DOHH2 (cell line): ENCODE data around the gene INSIG2.

ENCODE experiments used
- H3F3A ChIP-seq: fragments of 200-600 bp; sonication (generic), shearing (Covaris generic); 2 replicates; pipeline ENCODE4 v1.6.0; 2016; ENCODE audit warnings: antibody characterized with exemption, mild to moderate bottlenecking; ENCODE audit not compliant: control insufficient read depth, insufficient read depth
- H3K27ac ChIP-seq: fragments of 200-600 bp; sonication (generic); 2 replicates; pipeline ENCODE4 v1.5.1; 2014; ENCODE audit warnings: low read depth, mild to moderate bottlenecking, low read length, moderate library complexity
- H3K27me3 ChIP-seq: fragments of 200-600 bp; sonication (generic); 2 replicates; pipeline ENCODE4 v1.6.1; 2014; ENCODE audit warnings: mild to moderate bottlenecking, low read length, mixed read lengths; ENCODE audit not compliant: control insufficient read depth
- H3K36me3 ChIP-seq: fragments of 200-600 bp; sonication (generic); 2 replicates; pipeline ENCODE4 v1.6.1; 2014; ENCODE audit warnings: mild to moderate bottlenecking, low read length, moderate library complexity, mixed read lengths; ENCODE audit not compliant: control insufficient read depth
- H3K4me1 ChIP-seq: fragments of 200-600 bp; sonication (generic); 2 replicates; pipeline ENCODE4 v1.6.1; 2014; ENCODE audit warnings: mild to moderate bottlenecking, low read length, mixed read lengths; ENCODE audit not compliant: control insufficient read depth
- H3K4me2 ChIP-seq: fragments of 200-600 bp; sonication (generic); 2 replicates; pipeline ENCODE4 v1.6.0; 2014; ENCODE audit warnings: mild to moderate bottlenecking, low read length, moderate library complexity
- H3K4me3 ChIP-seq: fragments of 200-600 bp; sonication (generic); 2 replicates; pipeline ENCODE4 v1.5.1; 2014; ENCODE audit warnings: mild to moderate bottlenecking, low read length, mixed read lengths
- H3K79me2 ChIP-seq: fragments of 200-600 bp; sonication (generic); 2 replicates; pipeline ENCODE4 v1.6.1; 2014; ENCODE audit warnings: mild to moderate bottlenecking, low read length, mixed read lengths; ENCODE audit not compliant: control insufficient read depth
- H3K9me2 ChIP-seq: fragments of 200-600 bp; sonication (generic); replicated peaks from 2 replicates; pipeline ENCODE4 v1.6.1; 2014; ENCODE audit warnings: mild to moderate bottlenecking, low read length, mixed read lengths; ENCODE audit not compliant: control insufficient read depth
- H3K9me3 ChIP-seq: fragments of 200-600 bp; sonication (generic); 2 replicates; pipeline ENCODE4 v1.6.1; 2014; ENCODE audit warnings: antibody characterized with exemption, low read length, mixed read lengths; ENCODE audit not compliant: control insufficient read depth, insufficient read depth
- H4K20me1 ChIP-seq: fragments of 200-600 bp; sonication (generic); 2 replicates; pipeline ENCODE4 v1.6.0; 2014; ENCODE audit warnings: low read depth, mild to moderate bottlenecking, antibody characterized with exemption, low read length, moderate library complexity; ENCODE audit not compliant: control insufficient read depth, insufficient read depth
- EZH2phosphoT487 ChIP-seq: fragments of 200-600 bp; sonication (generic); IDR thresholded peaks from 2 replicates; pipeline ENCODE4 v1.6.1; 2017; ENCODE audit warnings: borderline replicate concordance, mild to moderate bottlenecking, antibody characterized with exemption, low read length, moderate library complexity, mixed read lengths
- TF ChIP-seq, protein P1 (sequence below): fragments of 200-600 bp; sonication (generic); IDR thresholded peaks from one replicate; pipeline ENCODE4 v1.5.1; 2014; ENCODE audit warnings: antibody characterized with exemption, mild to moderate bottlenecking, low read depth, low read length; ENCODE audit not compliant: poor library complexity, severe bottlenecking

INSIG2 gene

GRCh38 chr2:118084491-118085089, 3.7 kb upstream of the INSIG2 start:
- peaks cover 10% of the 10 kb centered on the region for H3K36me3 ChIP-seq
- no peaks in the 10 kb centered on the region for H3K9me3 ChIP-seq
- H3K4me2 ChIP-seq, result no peak overlapping the region
- TF ChIP-seq, protein P1, sequence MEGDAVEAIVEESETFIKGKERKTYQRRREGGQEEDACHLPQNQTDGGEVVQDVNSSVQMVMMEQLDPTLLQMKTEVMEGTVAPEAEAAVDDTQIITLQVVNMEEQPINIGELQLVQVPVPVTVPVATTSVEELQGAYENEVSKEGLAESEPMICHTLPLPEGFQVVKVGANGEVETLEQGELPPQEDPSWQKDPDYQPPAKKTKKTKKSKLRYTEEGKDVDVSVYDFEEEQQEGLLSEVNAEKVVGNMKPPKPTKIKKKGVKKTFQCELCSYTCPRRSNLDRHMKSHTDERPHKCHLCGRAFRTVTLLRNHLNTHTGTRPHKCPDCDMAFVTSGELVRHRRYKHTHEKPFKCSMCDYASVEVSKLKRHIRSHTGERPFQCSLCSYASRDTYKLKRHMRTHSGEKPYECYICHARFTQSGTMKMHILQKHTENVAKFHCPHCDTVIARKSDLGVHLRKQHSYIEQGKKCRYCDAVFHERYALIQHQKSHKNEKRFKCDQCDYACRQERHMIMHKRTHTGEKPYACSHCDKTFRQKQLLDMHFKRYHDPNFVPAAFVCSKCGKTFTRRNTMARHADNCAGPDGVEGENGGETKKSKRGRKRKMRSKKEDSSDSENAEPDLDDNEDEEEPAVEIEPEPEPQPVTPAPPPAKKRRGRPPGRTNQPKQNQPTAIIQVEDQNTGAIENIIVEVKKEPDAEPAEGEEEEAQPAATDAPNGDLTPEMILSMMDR, result no peak
- no peak for TF ChIP-seq EZH2phosphoT487
- no peaks in the 10 kb centered on the region for H3F3A ChIP-seq
- no peak overlapping the region for H3K4me3 ChIP-seq
- H3K27me3 ChIP-seq, result peaks cover 37% of the 10 kb centered on the region
- no peak overlapping the region for H3K27ac ChIP-seq
- peaks cover 13% of the 10 kb centered on the region for H3K79me2 ChIP-seq
- no peaks in the 10 kb centered on the region for H4K20me1 ChIP-seq
- H3K4me1 ChIP-seq, result peaks cover 16% of the 10 kb centered on the region
- no peaks in the 10 kb centered on the region for H3K9me2 ChIP-seq

- H3F3A ChIP-seq, result no peaks in the 10 kb centered on the region
- H3K79me2 ChIP-seq, result peaks cover 21% of the 10 kb centered on the region
- peaks cover 12% of the 10 kb centered on the region for H3K36me3 ChIP-seq
- H3K9me2 ChIP-seq, result no peaks in the 10 kb centered on the region
- H3K4me3 ChIP-seq, result no peak overlapping the region
- H3K4me1 ChIP-seq, result peaks cover 24% of the 10 kb centered on the region
- TF ChIP-seq, protein P1, result no peak
- TF ChIP-seq EZH2phosphoT487, result no peak
- no peak overlapping the region for H3K4me2 ChIP-seq
- H3K9me3 ChIP-seq, result no peaks in the 10 kb centered on the region
- peaks cover under 1% of the 10 kb centered on the region; the same call in 1 of the 2 replicates for H4K20me1 ChIP-seq
- H3K27me3 ChIP-seq, result peaks cover 32% of the 10 kb centered on the region
- H3K27ac ChIP-seq, result no peak overlapping the region
Measured at GRCh38 chr2:118085173-118086023, 2.9 kb upstream of the INSIG2 start.

DNA sequence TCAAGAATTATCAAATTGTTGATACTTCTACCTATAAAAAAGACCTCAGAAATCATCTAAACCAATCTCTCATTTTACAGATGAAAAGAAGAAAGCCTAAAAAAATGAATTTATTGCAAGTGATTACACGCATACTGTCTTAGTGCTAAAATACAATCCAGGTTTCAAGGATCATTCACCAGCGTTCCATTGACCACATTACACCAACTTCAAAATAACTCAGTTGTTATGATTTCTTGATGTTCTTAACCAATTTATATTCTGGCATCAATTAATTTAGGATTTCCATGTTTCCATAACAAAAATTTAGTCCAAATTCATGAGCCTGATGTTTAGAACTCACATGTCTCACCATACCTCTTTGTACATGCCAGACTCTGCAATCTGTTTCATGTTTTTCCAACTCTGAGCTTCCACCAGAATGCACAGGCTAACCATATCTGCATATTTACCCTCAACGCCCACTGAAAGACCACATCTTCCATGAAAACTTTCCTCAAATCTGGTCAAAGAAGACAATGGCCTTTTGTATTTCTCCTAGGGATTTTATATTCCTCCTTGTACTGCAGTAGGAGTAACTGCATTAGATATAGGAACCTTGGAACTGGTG, 2.1 kb upstream of the INSIG2 start:
- no peak overlapping the region for H3K4me3 ChIP-seq
- no peaks in the 10 kb centered on the region for H3K9me3 ChIP-seq
- H3K4me2 ChIP-seq, result no peak overlapping the region
- H3K27ac ChIP-seq, result no peak overlapping the region
- TF ChIP-seq, protein P1, result no peak
- TF ChIP-seq EZH2phosphoT487, result no peak
- H3K27me3 ChIP-seq, result peaks cover 26% of the 10 kb centered on the region
- peaks cover 28% of the 10 kb centered on the region for H3K79me2 ChIP-seq
- H3F3A ChIP-seq, result no peaks in the 10 kb centered on the region
- H4K20me1 ChIP-seq, result peaks cover 4% of the 10 kb centered on the region; the same call in 1 of the 2 replicates
- no peaks in the 10 kb centered on the region for H3K9me2 ChIP-seq
- H3K36me3 ChIP-seq, result peaks cover 12% of the 10 kb centered on the region
- peaks cover 30% of the 10 kb centered on the region for H3K4me1 ChIP-seq
